Lower lobe of right lung (tissue), 2 donors: ENCODE data around the gene TEX47. TPM values are rescaled to one million over a fixed set of nuclear protein-coding genes. Genes with fewer than 3 reads are reported as not detected.

Experiments used
- ATAC-seq, 2 donors: fragments of 200-7000 bp; cut with Tn5 transposase; one replicate each; pipeline ENCODE4 v1.9.1; 2020 to 2022; ENCODE audit warnings: mild to moderate bottlenecking in 2 of 2, moderate library complexity in 2 of 2
- DNase-seq: peaks from one replicate; pipeline ENCODE4 v3.0.0-alpha.2; 2020
- H3K27ac ChIP-seq: fragments of 200-600 bp; one replicate; pipeline ENCODE4 v1.8.0; 2022
- H3K27me3 ChIP-seq: fragments of 200-600 bp; one replicate; pipeline ENCODE4 v1.8.0; 2022; ENCODE audit warnings: low read depth
- H3K36me3 ChIP-seq: fragments of 200-600 bp; one replicate; pipeline ENCODE4 v1.8.0; 2022; ENCODE audit warnings: mild to moderate bottlenecking
- H3K4me1 ChIP-seq: fragments of 200-600 bp; one replicate; pipeline ENCODE4 v1.8.0; 2022
- H3K4me3 ChIP-seq: fragments of 200-600 bp; one replicate; pipeline ENCODE4 v1.8.0; 2022; ENCODE audit warnings: mild to moderate bottlenecking
- H3K9me3 ChIP-seq: fragments of 200-600 bp; one replicate; pipeline ENCODE4 v1.8.0; 2022
- CTCF ChIP-seq: fragments of 200-600 bp; IDR thresholded peaks from one replicate; pipeline ENCODE4 v1.8.0; 2022; ENCODE audit warnings: antibody characterized with exemption, mild to moderate bottlenecking
- intact Hi-C: fragments of 100-400 bp; cut with DNase I; formaldehyde crosslinking; loops from one replicate; pipeline ENCODE4 v1.11.0; 2022
- total RNA-seq: library from RNA; stranded (reverse); fragmentation: NEBNext Ultra II Directional; extraction: Animal tissue kit (Norgen Biotek cat#: 25700); gene quantifications from one replicate; pipeline ENCODE4 v1.2.1, GENCODE V29; 2021
- donor health status: DM: no; HTN: yes; CAD: no; lungs with severe emphysema.

Gene TEX47
- total RNA-seq, 1 donor from 2014 or later, result not detected

GRCh38 chr7:88759230-88760135 lies 36.1 kb downstream of the TEX47 start, which contains the start of gene ZNF804B:
TSS of gene ZNF804B (plus strand) at chr7:88759700. CDS start at chr7:88759977, 277 bp downstream.
- H3K36me3 ChIP-seq, result no peaks in the 10 kb centered on the region
- H3K9me3 ChIP-seq, result no peaks in the 10 kb centered on the region
- H3K27me3 ChIP-seq, result peaks cover 44% of the 10 kb centered on the region
- peaks cover 10% of the 10 kb centered on the region for H3K4me1 ChIP-seq
- DNase-seq (no peak), ATAC-seq (peak; percentile 61 to 72)
- peak within 1 kb of the TSS; percentile 29 for H3K4me3 ChIP-seq
- intact Hi-C loops, result no loop called here
- no peak within 1 kb of the TSS for H3K27ac ChIP-seq
- TF ChIP-seq CTCF, result no peak

GRCh38 chr7:88758381-88759229 lies 36.9 kb downstream of the TEX47 start:
- peaks cover 44% of the 10 kb centered on the region for H3K27me3 ChIP-seq
- ATAC-seq (peak; percentile 37 to 62), DNase-seq (no peak)
- H3K27ac ChIP-seq, result no peak overlapping the region
- H3K4me1 ChIP-seq, result peaks cover 10% of the 10 kb centered on the region
- intact Hi-C loops, result no loop called here
- TF ChIP-seq CTCF, result no peak
- H3K36me3 ChIP-seq, result no peaks in the 10 kb centered on the region
- no peaks in the 10 kb centered on the region for H3K9me3 ChIP-seq
- peak overlapping the region; percentile 29 for H3K4me3 ChIP-seq

- Histone ChIP-seq H3K27ac (no peak overlapping the region), H3K27me3 (peaks cover 44% of the 10 kb centered on the region)
Observed at GRCh38 chr7:88757371-88757770, 38.2 kb downstream of the TEX47 start.

GRCh38 chr7:88756802-88757201 lies 38.7 kb downstream of the TEX47 start:
- Histone ChIP-seq H3K27me3 (peaks cover 44% of the 10 kb centered on the region), H3K36me3 (no peaks in the 10 kb centered on the region), H3K27ac (no peak overlapping the region), H3K4me1 (peaks cover 10% of the 10 kb centered on the region), H3K9me3 (no peaks in the 10 kb centered on the region), H3K4me3 (no peak overlapping the region)
- ATAC-seq (no peak), DNase-seq (no peak)
- intact Hi-C loops, result no loop called here
- TF ChIP-seq CTCF, result no peak

More at GRCh38 chr7:88757371-88757770, 38.2 kb downstream of the TEX47 start:
- H3K9me3 ChIP-seq, result no peaks in the 10 kb centered on the region
- H3K36me3 ChIP-seq, result no peaks in the 10 kb centered on the region
- no peak for DNase-seq
- peaks cover 10% of the 10 kb centered on the region for H3K4me1 ChIP-seq
- no peak for TF ChIP-seq CTCF
- ATAC-seq, result no peak
- intact Hi-C loops, result no loop called here
- no peak overlapping the region for H3K4me3 ChIP-seq

DNA sequence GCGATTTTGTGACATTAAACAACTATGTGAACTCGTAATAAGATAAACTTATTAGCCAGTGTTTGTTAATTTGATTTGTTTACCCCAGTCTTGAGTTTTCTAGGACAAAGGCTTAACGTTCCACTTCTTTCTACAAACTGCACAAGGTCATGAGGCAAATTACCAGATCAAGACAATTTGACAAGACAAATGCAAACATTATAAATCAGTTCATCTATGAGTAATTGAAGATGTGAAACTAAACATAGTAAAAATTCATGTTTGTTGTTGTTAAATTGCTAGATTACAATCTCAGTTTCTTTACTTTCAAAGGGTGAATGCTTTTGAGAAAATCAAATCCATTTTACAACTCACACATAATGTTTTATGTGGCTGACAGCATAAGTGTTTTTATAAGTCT lies 49.4 kb downstream of the TEX47 start:
- no peak overlapping the region for H3K27ac ChIP-seq
- no peaks in the 10 kb centered on the region for H3K36me3 ChIP-seq
- no peak overlapping the region for H3K4me3 ChIP-seq
- no peaks in the 10 kb centered on the region for H3K4me1 ChIP-seq
- no peak for TF ChIP-seq CTCF
- no peaks in the 10 kb centered on the region for H3K9me3 ChIP-seq
- H3K27me3 ChIP-seq, result no peaks in the 10 kb centered on the region
- intact Hi-C loops, result no loop called here
- DNase-seq, result no peak
- no peak for ATAC-seq
